GM12801 (cell line): ENCODE measurements around the gene PKIG.

Experiments
- TF ChIP-seq, protein P1 (sequence below): IDR thresholded peaks from one replicate; pipeline ENCODE4 v1.5.1; 2011; ENCODE audit warnings: control low read depth; ENCODE audit not compliant: insufficient read length; ENCODE audit errors: extremely low read depth

Gene PKIG

DNA sequence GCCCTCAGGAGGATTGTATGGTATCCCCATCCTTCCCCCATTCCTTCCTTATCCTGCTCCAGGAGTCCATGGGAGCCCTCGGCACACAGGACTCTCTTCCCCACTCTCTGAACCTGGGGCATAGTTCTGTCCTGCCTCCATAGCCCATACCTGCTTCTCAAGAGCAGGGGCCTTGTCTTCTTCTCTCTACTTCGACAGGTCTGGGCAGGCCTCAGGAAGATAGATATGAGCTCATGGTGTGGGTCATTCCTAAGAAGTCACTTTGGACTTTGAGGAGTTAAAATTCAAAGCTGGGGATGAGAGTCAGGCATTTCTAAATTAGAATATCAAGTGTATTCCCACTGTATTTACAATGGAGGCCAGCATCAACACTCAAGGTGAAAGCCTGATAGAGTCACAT lies 77.6 kb downstream of the PKIG start:
- TF ChIP-seq, protein P1, sequence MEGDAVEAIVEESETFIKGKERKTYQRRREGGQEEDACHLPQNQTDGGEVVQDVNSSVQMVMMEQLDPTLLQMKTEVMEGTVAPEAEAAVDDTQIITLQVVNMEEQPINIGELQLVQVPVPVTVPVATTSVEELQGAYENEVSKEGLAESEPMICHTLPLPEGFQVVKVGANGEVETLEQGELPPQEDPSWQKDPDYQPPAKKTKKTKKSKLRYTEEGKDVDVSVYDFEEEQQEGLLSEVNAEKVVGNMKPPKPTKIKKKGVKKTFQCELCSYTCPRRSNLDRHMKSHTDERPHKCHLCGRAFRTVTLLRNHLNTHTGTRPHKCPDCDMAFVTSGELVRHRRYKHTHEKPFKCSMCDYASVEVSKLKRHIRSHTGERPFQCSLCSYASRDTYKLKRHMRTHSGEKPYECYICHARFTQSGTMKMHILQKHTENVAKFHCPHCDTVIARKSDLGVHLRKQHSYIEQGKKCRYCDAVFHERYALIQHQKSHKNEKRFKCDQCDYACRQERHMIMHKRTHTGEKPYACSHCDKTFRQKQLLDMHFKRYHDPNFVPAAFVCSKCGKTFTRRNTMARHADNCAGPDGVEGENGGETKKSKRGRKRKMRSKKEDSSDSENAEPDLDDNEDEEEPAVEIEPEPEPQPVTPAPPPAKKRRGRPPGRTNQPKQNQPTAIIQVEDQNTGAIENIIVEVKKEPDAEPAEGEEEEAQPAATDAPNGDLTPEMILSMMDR = no peak

DNA sequence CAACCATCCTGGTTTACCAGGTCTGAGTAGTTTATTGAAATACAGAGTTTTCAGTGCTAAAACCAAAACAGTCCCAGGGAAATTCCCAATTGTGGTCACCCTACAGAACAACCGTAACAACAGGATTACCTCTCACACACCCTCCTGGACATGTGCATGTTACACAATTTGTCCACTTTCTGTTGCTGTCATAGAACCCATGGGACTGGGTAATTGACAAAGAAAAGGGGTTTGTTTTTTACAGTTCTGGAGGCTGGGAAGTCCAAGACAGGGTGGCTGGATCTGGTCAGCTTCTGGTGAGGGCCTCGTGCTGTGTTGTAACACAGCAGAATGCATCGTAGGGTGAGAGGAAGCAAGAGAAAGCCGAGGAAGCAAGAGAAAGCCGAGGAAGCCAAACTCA lies 78.2 kb downstream of the PKIG start:
- TF ChIP-seq, protein P1 = no peak

DNA sequence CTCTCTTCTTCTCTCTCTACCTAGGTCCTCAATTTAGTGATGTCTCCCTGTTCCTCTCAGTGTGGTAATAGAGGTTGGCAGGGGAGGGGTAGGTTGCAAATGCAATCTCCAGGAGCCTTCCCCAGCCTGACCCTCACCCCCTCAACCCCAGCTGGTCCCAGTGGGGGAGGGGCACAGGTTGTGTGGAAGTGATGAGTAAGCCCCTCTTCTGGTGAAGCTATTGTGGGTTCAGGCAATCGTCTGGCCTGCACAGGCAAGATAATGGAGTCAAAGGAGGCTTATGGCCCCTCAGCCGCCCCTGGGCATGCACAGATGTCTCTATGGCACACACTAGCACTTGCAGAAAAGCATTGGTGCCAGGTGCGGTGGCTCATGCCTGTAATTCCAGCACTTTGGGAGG lies 79.9 kb downstream of the PKIG start:
- TF ChIP-seq, protein P1 = no peak

DNA sequence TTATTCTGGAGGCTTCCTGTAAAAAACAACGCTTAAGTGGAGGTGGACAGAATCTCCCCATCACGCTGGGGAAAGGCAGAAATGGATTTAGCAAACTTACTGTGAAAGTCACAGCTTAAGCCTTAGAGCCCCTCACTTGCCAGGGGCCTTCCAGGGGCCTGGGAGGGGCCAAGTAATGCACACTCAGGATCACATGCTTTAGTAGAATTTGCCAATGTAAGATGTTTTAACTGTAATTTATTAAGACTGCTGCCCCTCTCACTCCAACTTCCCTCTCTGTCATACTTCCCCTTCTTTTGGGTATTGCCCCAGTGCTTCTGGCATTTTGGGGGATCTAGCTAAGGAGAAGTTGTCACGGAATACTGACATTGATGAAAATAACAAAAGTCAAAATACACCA lies 81.8 kb downstream of the PKIG start:
- TF ChIP-seq, protein P1 = no peak

DNA sequence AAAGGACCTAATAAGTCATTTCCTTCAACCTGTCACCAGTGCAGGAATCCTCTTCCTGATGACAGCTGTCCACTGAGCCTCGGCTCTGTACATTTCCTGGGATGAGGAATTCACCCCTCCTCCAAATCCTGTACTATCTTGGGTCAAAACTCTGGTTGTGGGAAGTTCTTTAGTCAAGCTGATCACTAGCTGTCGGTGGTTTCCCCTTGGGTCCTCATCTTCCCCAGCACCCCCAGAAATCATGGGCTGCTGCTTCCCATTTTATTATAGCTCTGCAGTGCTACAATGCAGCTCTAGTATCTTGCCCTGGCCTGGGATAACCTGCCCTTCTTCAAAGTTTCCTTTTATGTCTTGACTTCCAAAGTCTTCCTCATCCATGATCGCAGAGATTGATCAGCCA lies 83.7 kb downstream of the PKIG start:
- TF ChIP-seq, protein P1 = no peak
